ENCODE measurements around the gene LYVE1. TPM values are rescaled to one million over a fixed set of nuclear protein-coding genes. Genes with fewer than 3 reads are reported as not detected.
A peak's percentile ranks its signal among the peaks of the same experiment; 100 is the strongest.
"Not testable (repeated sequence)": the region's sequence is repeated elsewhere in the genome, so short reads cannot be mapped to it uniquely, and the experiment has no call there.

LYVE1 gene
- total RNA-seq, 4 donors from 2014 or later: 36.1 to 104 (median 71.9) TPM

DNA sequence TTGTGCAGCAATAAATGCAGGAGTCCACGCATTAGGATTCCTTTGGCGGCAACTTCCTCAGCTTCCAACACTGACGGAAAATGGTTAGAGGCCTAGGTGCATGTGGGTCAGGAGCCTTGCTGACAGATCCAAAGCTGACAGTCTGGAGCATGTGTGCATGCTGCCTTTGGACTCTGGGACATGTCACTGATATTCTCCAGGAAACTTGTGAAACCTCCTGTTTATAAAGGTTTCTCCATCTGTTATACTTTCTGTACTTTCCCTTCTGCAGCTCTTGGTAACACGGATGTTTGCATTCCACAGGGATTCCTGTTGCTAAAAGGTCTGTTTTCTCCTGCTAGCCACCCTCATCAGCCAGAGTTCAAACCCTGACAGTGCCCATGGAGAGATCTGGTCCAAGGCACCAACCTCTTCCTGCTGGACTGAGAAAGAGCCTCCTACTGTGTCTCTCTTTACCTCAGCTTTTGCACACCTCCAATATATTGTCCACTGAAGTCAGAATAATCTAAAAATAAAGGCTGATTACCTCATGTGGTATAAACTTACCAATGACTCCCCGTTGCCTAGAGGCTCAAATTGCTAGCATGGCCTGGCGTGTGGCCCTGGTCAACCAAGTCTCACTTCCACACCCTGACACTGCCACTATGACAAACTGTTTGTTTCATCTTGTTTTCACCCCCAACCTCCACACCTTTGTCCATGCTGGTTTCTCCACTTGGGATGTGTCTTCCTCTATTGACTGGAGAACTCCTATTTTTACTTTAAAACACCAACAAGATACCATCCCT lies 31.1 kb upstream of the LYVE1 start:
- H3K4me1 ChIP-seq: peaks cover 0 to 16% (median 6%) of the 10 kb centered on the region in 4 donors
- peak overlapping the region in 1 of 4 donors; percentile 43 for H3K27ac ChIP-seq
- H3K36me3 ChIP-seq: no peaks in the 10 kb centered on the region
- DNase-seq (ENCODE audit: low spot score in 2 of 2): no peak
- TF ChIP-seq POLR2A (IDR thresholded peaks at IDR 0.05): no peak
- TF ChIP-seq CTCF (IDR thresholded peaks at IDR 0.05): no peak
- no peak for TF ChIP-seq EP300 (IDR thresholded peaks at IDR 0.05)
- H3K9me3 ChIP-seq: no peaks in the 10 kb centered on the region
- 75 to 82% methylated on average over 6 of the region's 6 CpGs for WGBS, 2 donors
- no peaks in the 10 kb centered on the region for H3K27me3 ChIP-seq
- no peak overlapping the region for H3K4me3 ChIP-seq

DNA sequence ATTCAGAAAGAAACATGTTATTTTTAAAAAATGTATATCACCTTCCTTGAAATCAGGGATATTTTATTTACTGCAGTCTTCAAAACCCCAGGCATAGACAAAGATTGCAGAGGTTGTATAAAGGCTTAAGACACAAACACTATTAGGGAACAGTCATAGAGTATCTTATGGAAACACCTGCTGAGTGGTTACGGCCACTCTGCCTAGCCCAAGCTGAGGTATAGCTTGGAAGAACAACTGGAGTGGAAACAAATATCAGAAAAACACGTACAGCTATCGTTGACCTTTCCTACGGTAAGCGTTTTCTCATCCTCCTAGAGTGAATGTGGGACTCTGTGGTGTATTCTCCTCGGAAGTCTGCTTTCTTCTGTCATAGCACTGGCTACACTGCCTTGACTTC lies 30.4 kb upstream of the LYVE1 start:
- DNase-seq (ENCODE audit: low spot score in 2 of 2): no peak
- peak overlapping the region in 1 of 4 donors; percentile 51 for H3K27ac ChIP-seq
- H3K27me3 ChIP-seq: no peaks in the 10 kb centered on the region
- 84 to 88% methylated on average over 6 of the region's 6 CpGs for WGBS, 2 donors
- no peaks in the 10 kb centered on the region for H3K9me3 ChIP-seq
- H3K4me1 ChIP-seq: peaks cover 0 to 9% (median 3%) of the 10 kb centered on the region in 4 donors
- no peak overlapping the region for H3K4me3 ChIP-seq
- TF ChIP-seq CTCF (IDR thresholded peaks at IDR 0.05) (no peak), EP300 (IDR thresholded peaks at IDR 0.05) (no peak), POLR2A (IDR thresholded peaks at IDR 0.05) (no peak)
- no peaks in the 10 kb centered on the region for H3K36me3 ChIP-seq

- Histone ChIP-seq H3K27me3 (no peaks in the 10 kb centered on the region), H3K36me3 (no peaks in the 10 kb centered on the region), H3K27ac (peak overlapping the region in 2 of 4 donors; percentile 51 to 57), H3K9me3 (no peaks in the 10 kb centered on the region), H3K4me3 (no peak overlapping the region), H3K4me1 (peaks cover 0 to 7% (median 0%) of the 10 kb centered on the region in 4 donors)
- DNase-seq (ENCODE audit: low spot score in 2 of 2): no peak
- WGBS, 2 donors: 61 to 67% methylated on average over 2 of the region's 2 CpGs
- no peak for TF ChIP-seq CTCF (IDR thresholded peaks at IDR 0.05)
- TF ChIP-seq EP300 (IDR thresholded peaks at IDR 0.05): peak in 1 of 2 donors; percentile 36
Observed at GRCh38 chr11:10597877-10598351, 29.4 kb upstream of the LYVE1 start.

DNA sequence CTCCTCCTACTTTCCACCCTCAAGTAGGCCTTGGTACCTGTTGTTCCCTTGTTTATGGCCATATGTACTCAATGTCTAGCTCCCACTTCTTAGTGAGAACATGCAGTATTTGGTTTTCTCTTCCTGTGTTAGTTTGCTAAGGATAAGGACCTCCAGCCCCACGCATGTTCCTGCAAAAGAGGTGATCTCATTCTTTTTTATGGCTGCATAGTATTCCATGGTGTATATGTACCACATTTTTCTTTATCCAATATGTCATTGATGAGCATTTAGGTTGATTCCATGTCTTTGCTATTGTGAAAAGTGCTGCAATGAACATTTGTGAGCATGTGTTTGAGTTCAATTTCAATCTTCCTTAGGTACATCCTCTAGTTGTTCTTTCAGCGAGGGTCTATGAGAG lies 27.4 kb upstream of the LYVE1 start:
- not testable (repeated sequence) for H3K27ac ChIP-seq; H3K4me1 ChIP-seq; H3K27me3 ChIP-seq; H3K36me3 ChIP-seq; DNase-seq (ENCODE audit: low spot score in 2 of 2); H3K9me3 ChIP-seq; H3K4me3 ChIP-seq
- 92 to 99% methylated on average over 2 of the region's 2 CpGs for WGBS, 2 donors

DNA sequence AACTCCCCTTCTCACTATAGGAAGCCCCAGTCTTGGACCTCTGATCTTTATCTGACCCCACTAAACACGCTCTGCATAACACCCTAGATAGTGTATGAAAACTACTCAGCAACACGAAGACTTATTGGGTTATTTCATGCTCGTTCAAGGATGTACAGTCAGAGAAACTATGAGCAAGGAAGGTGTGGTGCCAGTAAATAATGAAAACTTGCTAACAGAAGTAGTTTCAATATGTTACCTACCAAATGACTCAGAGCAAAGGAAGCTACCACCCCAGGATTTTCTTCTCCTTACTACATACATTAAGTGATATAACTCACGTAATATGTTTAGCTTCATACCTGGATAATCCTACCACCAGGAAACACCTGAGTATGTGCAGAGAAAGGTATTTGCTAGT lies 25.9 kb upstream of the LYVE1 start:
- peaks cover 0 to 7% (median 0%) of the 10 kb centered on the region in 4 donors for H3K4me1 ChIP-seq
- TF ChIP-seq EP300 (IDR thresholded peaks at IDR 0.05) (no peak), POLR2A (IDR thresholded peaks at IDR 0.05) (no peak)
- H3K36me3 ChIP-seq: no peaks in the 10 kb centered on the region
- H3K27me3 ChIP-seq: no peaks in the 10 kb centered on the region
- WGBS, 2 donors: 87 to 88% methylated on average over 4 of the region's 4 CpGs
- no peak for DNase-seq (ENCODE audit: low spot score in 2 of 2)
- no peaks in the 10 kb centered on the region for H3K9me3 ChIP-seq
- no peak overlapping the region for H3K4me3 ChIP-seq
- H3K27ac ChIP-seq: no peak overlapping the region

DNA sequence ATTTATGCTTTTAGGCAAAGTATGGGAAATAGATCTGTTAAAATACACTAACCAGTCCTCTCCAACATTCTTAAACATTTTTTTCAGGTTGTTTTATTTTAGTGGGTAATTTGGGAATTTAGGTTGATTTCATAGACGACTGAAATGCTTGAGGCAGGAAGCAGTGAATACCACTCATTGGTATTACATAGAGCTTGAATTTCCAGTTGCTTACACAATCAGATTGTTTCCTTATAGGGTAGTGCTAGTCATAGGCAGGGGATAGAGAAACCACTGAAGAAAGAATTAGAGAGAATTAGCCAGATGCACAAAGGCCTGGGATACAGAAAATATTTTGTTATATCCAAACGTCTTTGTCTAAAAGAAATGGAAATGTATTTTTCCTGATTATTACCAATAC lies 23.9 kb upstream of the LYVE1 start:
- no peaks in the 10 kb centered on the region for H3K9me3 ChIP-seq
- no peaks in the 10 kb centered on the region for H3K4me1 ChIP-seq
- DNase-seq (ENCODE audit: low spot score in 2 of 2): no peak
- no peaks in the 10 kb centered on the region for H3K27me3 ChIP-seq
- H3K4me3 ChIP-seq: no peak overlapping the region
- H3K36me3 ChIP-seq: no peaks in the 10 kb centered on the region
- WGBS, 2 donors: 21 to 29% methylated on average over 2 of the region's 2 CpGs
- TF ChIP-seq POLR2A (IDR thresholded peaks at IDR 0.05) (no peak), CTCF (IDR thresholded peaks at IDR 0.05) (no peak), EP300 (IDR thresholded peaks at IDR 0.05) (no peak)
- H3K27ac ChIP-seq: peak overlapping the region in 1 of 4 donors; percentile 25
